ENCODE results near the gene SAPCD2. TPM values are rescaled to one million over a fixed set of nuclear protein-coding genes. Genes with fewer than 3 reads are reported as not detected.

Gene SAPCD2
- total and polyA plus RNA-seq, 9 of the 15 experiments (the other 6 are each of a cell fraction or from before 2014, with no cell fraction given): 3.4 to 91.8 (median 18.8) TPM

GRCh38 chr9:137109250-137110146 is 39.1 kb upstream of the SAPCD2 start:
- Histone ChIP-seq H3K9me1 (ENCODE audit: control insufficient read depth, insufficient read depth, low read length) (no peaks in the 10 kb centered on the region), H3K79me2 (ENCODE audit: control insufficient read depth, insufficient read depth, low read length) (peaks cover 19% of the 10 kb centered on the region), H3K27ac (ENCODE audit: extremely low read depth, low read depth, low read length) (no peak overlapping the region), H3K4me1 (replicated peaks in 1 of 2; ENCODE audit: control insufficient read depth in 2 of 2, insufficient read depth in 2 of 2, low read length in 2 of 2) (peaks cover 0 to 71% of the 10 kb centered on the region in 2 experiments; a peak in 2 of 5 replicates), H3K4me2 (ENCODE audit: insufficient read depth, low read length) (no peak overlapping the region), H3K9ac (ENCODE audit: insufficient read depth in 1 of 2, low read depth in 2 of 2, low read length in 2 of 2) (no peak overlapping the region; a peak in 1 of 4 replicates), H3K36me3 (ENCODE audit: control insufficient read depth, insufficient read depth, low read length) (peaks cover 90% of the 10 kb centered on the region; the same call in 2 of the 3 replicates), H3K4me3 (no peak overlapping the region), H4K20me1 (replicated peaks; ENCODE audit: control insufficient read depth, insufficient read depth, low read length) (no peaks in the 10 kb centered on the region), H2AFZ (ENCODE audit: low read depth, low read length) (no peak overlapping the region), H3K9me3 (replicated peaks; ENCODE audit: control insufficient read depth, insufficient read depth, low read depth, low read length) (no peaks in the 10 kb centered on the region), H3K27me3 (ENCODE audit: control insufficient read depth in 2 of 2, insufficient read depth in 2 of 2, low read length in 2 of 2) (no peaks in the 10 kb centered on the region)
- FAIRE-seq: no peak
- intact Hi-C loops (cut with micrococcal nuclease) (no loop called here), in situ Hi-C loops (cut with MboI) (no loop called here)
- BruUV-seq (replicated peaks): no TSS peak
- WGBS (ENCODE audit: insufficient coverage, low coverage, missing lambda C conversion rate): 83% methylated on average over 32 of the region's 34 CpGs
- CTCF ChIA-PET (ENCODE audit: low intra/inter-chr PET ratio): no interaction called here
- POLR2A ChIA-PET: interaction anchor here (0.6 to 1.0 kb wide), 3 partner anchors 23 to 714 kb away, joined by 3 to 4 read pairs (median 3); partner anchors contain the start of gene MAN1B1
- peak in 2 of 4 experiments; percentile 22 to 30 for DNase-seq (ENCODE audit: extremely low read depth in 1 of 4, low spot score in 3 of 4)
- peak; percentile 14 for ATAC-seq
- TF ChIP-seq, protein P1, sequence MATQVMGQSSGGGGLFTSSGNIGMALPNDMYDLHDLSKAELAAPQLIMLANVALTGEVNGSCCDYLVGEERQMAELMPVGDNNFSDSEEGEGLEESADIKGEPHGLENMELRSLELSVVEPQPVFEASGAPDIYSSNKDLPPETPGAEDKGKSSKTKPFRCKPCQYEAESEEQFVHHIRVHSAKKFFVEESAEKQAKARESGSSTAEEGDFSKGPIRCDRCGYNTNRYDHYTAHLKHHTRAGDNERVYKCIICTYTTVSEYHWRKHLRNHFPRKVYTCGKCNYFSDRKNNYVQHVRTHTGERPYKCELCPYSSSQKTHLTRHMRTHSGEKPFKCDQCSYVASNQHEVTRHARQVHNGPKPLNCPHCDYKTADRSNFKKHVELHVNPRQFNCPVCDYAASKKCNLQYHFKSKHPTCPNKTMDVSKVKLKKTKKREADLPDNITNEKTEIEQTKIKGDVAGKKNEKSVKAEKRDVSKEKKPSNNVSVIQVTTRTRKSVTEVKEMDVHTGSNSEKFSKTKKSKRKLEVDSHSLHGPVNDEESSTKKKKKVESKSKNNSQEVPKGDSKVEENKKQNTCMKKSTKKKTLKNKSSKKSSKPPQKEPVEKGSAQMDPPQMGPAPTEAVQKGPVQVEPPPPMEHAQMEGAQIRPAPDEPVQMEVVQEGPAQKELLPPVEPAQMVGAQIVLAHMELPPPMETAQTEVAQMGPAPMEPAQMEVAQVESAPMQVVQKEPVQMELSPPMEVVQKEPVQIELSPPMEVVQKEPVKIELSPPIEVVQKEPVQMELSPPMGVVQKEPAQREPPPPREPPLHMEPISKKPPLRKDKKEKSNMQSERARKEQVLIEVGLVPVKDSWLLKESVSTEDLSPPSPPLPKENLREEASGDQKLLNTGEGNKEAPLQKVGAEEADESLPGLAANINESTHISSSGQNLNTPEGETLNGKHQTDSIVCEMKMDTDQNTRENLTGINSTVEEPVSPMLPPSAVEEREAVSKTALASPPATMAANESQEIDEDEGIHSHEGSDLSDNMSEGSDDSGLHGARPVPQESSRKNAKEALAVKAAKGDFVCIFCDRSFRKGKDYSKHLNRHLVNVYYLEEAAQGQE (IDR thresholded peaks at IDR 0.05; ENCODE audit: borderline replicate concordance): peak; percentile 23; the same call in 1 of the 2 replicates
- TF ChIP-seq, protein P1 (CRISPR knock-in tag; IDR thresholded peaks at IDR 0.05; ENCODE audit: low read depth): no peak
- TF ChIP-seq LCOR (CRISPR knock-in tag; IDR thresholded peaks at IDR 0.05) (no peak), RBFOX2 (IDR thresholded peaks at IDR 0.05; ENCODE audit: low read depth, low read length) (peak; percentile 58), ZNF561 (CRISPR knock-in tag; conservative IDR thresholded peaks at IDR 0.05) (no peak), SAFB (IDR thresholded peaks at IDR 0.05; ENCODE audit: borderline replicate concordance, low read depth, low read length) (no peak), CBX1 (IDR thresholded peaks at IDR 0.05; ENCODE audit: low read depth) (no peak), ZNF76 (CRISPR knock-in tag; IDR thresholded peaks at IDR 0.05; ENCODE audit: borderline replicate concordance) (no peak), MAFF (IDR thresholded peaks at IDR 0.05; ENCODE audit: low read length) (no peak)
- TF ChIP-seq, protein P2, sequence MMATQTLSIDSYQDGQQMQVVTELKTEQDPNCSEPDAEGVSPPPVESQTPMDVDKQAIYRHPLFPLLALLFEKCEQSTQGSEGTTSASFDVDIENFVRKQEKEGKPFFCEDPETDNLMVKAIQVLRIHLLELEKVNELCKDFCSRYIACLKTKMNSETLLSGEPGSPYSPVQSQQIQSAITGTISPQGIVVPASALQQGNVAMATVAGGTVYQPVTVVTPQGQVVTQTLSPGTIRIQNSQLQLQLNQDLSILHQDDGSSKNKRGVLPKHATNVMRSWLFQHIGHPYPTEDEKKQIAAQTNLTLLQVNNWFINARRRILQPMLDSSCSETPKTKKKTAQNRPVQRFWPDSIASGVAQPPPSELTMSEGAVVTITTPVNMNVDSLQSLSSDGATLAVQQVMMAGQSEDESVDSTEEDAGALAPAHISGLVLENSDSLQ (IDR thresholded peaks at IDR 0.05): no peak
- TF ChIP-seq, protein P3, sequence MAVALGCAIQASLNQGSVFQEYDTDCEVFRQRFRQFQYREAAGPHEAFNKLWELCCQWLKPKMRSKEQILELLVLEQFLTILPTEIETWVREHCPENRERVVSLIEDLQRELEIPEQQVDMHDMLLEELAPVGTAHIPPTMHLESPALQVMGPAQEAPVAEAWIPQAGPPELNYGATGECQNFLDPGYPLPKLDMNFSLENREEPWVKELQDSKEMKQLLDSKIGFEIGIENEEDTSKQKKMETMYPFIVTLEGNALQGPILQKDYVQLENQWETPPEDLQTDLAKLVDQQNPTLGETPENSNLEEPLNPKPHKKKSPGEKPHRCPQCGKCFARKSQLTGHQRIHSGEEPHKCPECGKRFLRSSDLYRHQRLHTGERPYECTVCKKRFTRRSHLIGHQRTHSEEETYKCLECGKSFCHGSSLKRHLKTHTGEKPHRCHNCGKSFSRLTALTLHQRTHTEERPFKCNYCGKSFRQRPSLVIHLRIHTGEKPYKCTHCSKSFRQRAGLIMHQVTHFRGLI (CRISPR knock-in tag; IDR thresholded peaks at IDR 0.05): no peak

Data from K562 (cell line).